ENCODE results near the gene TCF25. TPM values are rescaled to one million over a fixed set of nuclear protein-coding genes. Genes with fewer than 3 reads are reported as not detected.

TCF25 gene
- total RNA-seq, 2 experiments from 2014 or later, result 306 to 307 TPM

GRCh38 chr16:89922477-89922883, 49.1 kb downstream of the TCF25 start:
- no peaks in the 10 kb centered on the region for H3K9me3 Mint-ChIP-seq
- Histone ChIP-seq H3K4me1 (ENCODE audit: insufficient read depth, low read length) (peaks cover 88% of the 10 kb centered on the region), H3K9me3 (ENCODE audit: control insufficient read depth in 1 of 2, insufficient read depth in 1 of 2, low read length in 2 of 2) (peaks cover 0 to 35% of the 10 kb centered on the region in 2 experiments), H3K27ac (ENCODE audit: low read depth in 1 of 2, low read length in 2 of 2) (no peak overlapping the region), H3K4me3 (ENCODE audit: low read length) (peak overlapping the region; percentile 29), H3K36me3 (ENCODE audit: insufficient read depth, low read length) (no peaks in the 10 kb centered on the region), H3K27me3 (ENCODE audit: control insufficient read depth in 1 of 2, insufficient read depth in 2 of 2, low read length in 2 of 2) (peaks cover 49 to 61% of the 10 kb centered on the region in 2 experiments)
- peak overlapping the region; percentile 34 for H3K4me3 Mint-ChIP-seq
- no peak overlapping the region for H3K27ac Mint-ChIP-seq
- ChIA-PET POLR2A (interaction anchor here (1.5 kb wide), 1 partner anchor 49 kb away, joined by 3 read pairs; the partner anchor contains the start of gene TCF25), CTCF (interaction anchor here (1.6 kb wide), 1 partner anchor 12 kb away, joined by 8 read pairs; no protein-coding TSS in a partner anchor)
- no peak for TF ChIP-seq CTCF (IDR thresholded peaks at IDR 0.05)
- H3K36me3 Mint-ChIP-seq (ENCODE audit: low read depth), result no peaks in the 10 kb centered on the region
- DNase-seq (peak in 3 of 14 experiments; percentile 23 to 58 (median 48)), ATAC-seq (ENCODE audit: poor library complexity) (no peak)
- intact Hi-C loops (cut with DNase I, micrococcal nuclease), result no loop called here
- peaks cover 22% of the 10 kb centered on the region for H3K27me3 Mint-ChIP-seq
- H3K4me1 Mint-ChIP-seq (ENCODE audit: low read depth), result peaks cover 49% of the 10 kb centered on the region

GRCh38 chr16:89922884-89923639, 49.7 kb downstream of the TCF25 start, which contains the start of gene TUBB3:
Gene TUBB3, plus strand, starts transcription at chr16:89923342. Its CDS starts 60 bp downstream, at chr16:89923402.
- peaks cover 82% of the 10 kb centered on the region for H3K4me1 ChIP-seq (ENCODE audit: insufficient read depth, low read length)
- H3K27me3 ChIP-seq (ENCODE audit: control insufficient read depth in 1 of 2, insufficient read depth in 2 of 2, low read length in 2 of 2), result peaks cover 55 to 66% of the 10 kb centered on the region in 2 experiments
- no peaks in the 10 kb centered on the region for H3K9me3 Mint-ChIP-seq
- CTCF ChIA-PET, result interaction anchor here (0.6 to 1.6 kb wide), 2 partner anchors 11 to 13 kb away, joined by 3 to 8 read pairs; no protein-coding TSS in a partner anchor
- no peak for ATAC-seq (ENCODE audit: poor library complexity)
- no peak for TF ChIP-seq CTCF (IDR thresholded peaks at IDR 0.05)
- peak within 1 kb of the TSS; percentile 34 for H3K4me3 Mint-ChIP-seq
- H3K36me3 Mint-ChIP-seq (ENCODE audit: low read depth), result no peaks in the 10 kb centered on the region
- intact Hi-C loops (cut with DNase I, micrococcal nuclease), result no loop called here
- peaks cover 44% of the 10 kb centered on the region for H3K4me1 Mint-ChIP-seq (ENCODE audit: low read depth)
- DNase-seq, result peak in 4 of 14 experiments; percentile 26 to 68 (median 49)
- H3K9me3 ChIP-seq (ENCODE audit: control insufficient read depth in 1 of 2, insufficient read depth in 1 of 2, low read length in 2 of 2), result peaks cover 0 to 34% of the 10 kb centered on the region in 2 experiments
- H3K4me3 ChIP-seq (ENCODE audit: low read length), result peak within 1 kb of the TSS; percentile 29
- H3K27me3 Mint-ChIP-seq, result peaks cover 26% of the 10 kb centered on the region
- no peak within 1 kb of the TSS for H3K27ac Mint-ChIP-seq
- no peaks in the 10 kb centered on the region for H3K36me3 ChIP-seq (ENCODE audit: insufficient read depth, low read length)
- POLR2A ChIA-PET, result interaction anchor here (1.5 kb wide), 1 partner anchor 50 kb away, joined by 3 read pairs; the partner anchor contains the start of gene TCF25
- no peak within 1 kb of the TSS for H3K27ac ChIP-seq (ENCODE audit: low read depth in 1 of 2, low read length in 2 of 2)

GRCh38 chr16:89923640-89924296, 50.4 kb downstream of the TCF25 start:
- H3K4me1 ChIP-seq (ENCODE audit: insufficient read depth, low read length), result peaks cover 75% of the 10 kb centered on the region
- ATAC-seq (ENCODE audit: poor library complexity), result no peak
- H3K27ac Mint-ChIP-seq, result no peak overlapping the region
- TF ChIP-seq CTCF (IDR thresholded peaks at IDR 0.05), result no peak
- H3K4me1 Mint-ChIP-seq (ENCODE audit: low read depth), result peaks cover 38% of the 10 kb centered on the region
- peak in 1 of 14 experiments; percentile 49 for DNase-seq
- H3K9me3 ChIP-seq (ENCODE audit: control insufficient read depth in 1 of 2, insufficient read depth in 1 of 2, low read length in 2 of 2), result peaks cover 0 to 31% of the 10 kb centered on the region in 2 experiments
- H3K4me3 Mint-ChIP-seq, result no peak overlapping the region
- H3K27me3 ChIP-seq (ENCODE audit: control insufficient read depth in 1 of 2, insufficient read depth in 2 of 2, low read length in 2 of 2), result peaks cover 59 to 68% of the 10 kb centered on the region in 2 experiments
- no peak overlapping the region for H3K27ac ChIP-seq (ENCODE audit: low read depth in 1 of 2, low read length in 2 of 2)
- no peak overlapping the region for H3K4me3 ChIP-seq (ENCODE audit: low read length)
- no peaks in the 10 kb centered on the region for H3K9me3 Mint-ChIP-seq
- POLR2A ChIA-PET, result interaction anchor here (1.5 kb wide), 1 partner anchor 50 kb away, joined by 3 read pairs; the partner anchor contains the start of gene TCF25
- no peaks in the 10 kb centered on the region for H3K36me3 ChIP-seq (ENCODE audit: insufficient read depth, low read length)
- no peaks in the 10 kb centered on the region for H3K36me3 Mint-ChIP-seq (ENCODE audit: low read depth)
- H3K27me3 Mint-ChIP-seq, result peaks cover 26% of the 10 kb centered on the region
- intact Hi-C loops (cut with DNase I, micrococcal nuclease), result no loop called here
- CTCF ChIA-PET, result no interaction called here
